ENCODE results near the gene HIVEP3.

HIVEP3 gene

DNA sequence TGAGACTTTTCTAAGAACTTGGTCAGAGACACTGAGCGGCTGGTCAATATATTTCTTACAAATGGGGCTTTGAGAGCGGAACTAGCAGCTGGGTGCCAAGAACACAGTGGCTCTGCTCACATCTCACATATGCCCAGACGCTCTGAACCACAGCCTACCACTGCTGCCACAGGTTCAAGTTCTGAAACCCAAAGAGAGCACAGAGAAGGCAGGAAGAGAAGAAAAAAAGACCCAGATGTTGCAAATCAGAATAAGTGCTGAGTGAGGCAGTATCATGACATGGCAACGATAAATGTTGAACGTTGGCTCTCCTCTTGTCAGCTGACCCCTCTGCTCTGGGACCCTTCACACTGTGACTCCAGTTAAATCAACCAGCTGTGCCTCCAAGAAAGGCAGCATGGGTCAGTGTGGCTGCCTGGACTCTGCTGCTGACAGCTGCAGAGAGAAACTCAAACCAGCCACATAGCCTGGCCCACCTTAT is 26.4 kb downstream of the HIVEP3 start:
- no peak for DNase-seq (ENCODE audit: low spot score)

DNA sequence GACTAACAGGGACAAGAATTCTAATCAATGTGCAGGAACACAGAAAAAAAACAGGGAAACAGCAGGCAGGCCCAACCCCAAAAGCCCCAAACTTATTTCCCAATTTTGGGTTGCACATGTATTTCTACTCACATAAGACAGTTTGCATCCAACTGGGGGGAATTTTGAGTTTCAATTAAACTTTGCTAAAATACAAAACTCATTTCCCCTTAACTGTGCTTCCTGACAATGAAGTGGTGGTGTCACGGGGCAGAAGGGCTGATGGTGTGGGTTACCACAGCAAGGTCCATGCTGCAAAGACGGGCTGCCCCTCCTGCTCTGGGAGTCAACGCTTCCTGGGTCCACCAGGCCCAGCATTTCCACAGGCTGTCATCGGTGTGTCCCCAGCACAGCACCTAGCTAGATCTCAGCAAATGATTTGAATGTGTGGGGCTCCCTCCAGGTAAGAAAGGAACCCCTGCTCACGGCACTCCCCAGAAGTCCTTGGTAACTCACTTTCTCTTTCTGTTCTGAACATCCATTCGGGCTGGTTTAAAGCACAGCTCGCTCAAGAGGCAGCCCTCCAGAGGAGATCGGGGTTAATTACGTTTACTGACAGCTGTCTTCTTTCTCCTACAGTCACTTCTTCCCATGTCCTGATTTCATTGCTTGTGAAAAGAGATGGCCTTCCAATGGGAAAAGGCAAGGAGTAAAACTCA is 27.4 kb downstream of the HIVEP3 start:
- DNase-seq (ENCODE audit: low spot score) = no peak

- no peak for DNase-seq (ENCODE audit: low spot score)
Measured at GRCh38 chr1:41890825-41891198, 27.9 kb downstream of the HIVEP3 start.

DNA sequence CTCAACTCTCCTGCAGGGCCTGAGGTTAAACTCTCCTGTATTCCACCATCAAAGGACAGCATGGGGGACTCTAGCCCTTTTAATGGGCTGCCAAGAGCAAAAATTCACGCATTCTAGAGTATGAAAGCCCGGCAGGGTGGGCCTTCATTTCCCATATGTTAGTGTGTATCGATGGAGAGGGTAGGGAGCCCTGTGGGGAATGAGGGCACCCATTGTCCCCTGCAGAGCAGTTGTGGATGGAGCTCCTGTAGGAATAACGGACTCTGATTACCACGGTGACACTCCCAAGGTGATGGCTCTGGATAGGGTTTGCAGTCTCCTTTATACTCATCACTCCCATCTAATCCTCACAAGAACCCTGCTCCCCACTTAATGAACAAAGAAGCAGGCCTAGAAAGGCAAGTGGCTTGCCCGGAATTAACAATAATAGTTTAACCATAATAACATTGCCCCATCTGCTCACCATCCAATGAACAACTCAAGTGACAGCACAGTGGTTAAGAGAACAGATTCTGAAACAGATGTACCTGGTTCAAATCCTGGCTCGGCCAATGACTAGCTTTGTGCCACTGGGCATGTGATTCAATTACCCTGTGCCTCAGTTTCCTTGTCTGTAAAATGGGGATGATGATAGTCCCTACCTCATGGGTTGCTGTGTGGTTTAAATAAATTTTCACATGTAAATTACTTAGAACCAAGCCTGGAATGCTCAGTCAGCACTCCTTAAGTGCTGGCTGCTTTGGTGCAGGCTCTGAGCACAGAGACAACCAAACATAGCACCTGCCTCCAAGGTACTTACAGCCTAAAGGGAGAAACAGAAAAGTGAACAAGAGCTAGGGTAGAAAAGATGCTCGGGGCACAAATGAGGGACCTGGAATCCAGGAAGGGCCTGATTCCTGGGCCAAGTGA is 29.0 kb downstream of the HIVEP3 start:
- DNase-seq (ENCODE audit: low spot score) = no peak

DNA sequence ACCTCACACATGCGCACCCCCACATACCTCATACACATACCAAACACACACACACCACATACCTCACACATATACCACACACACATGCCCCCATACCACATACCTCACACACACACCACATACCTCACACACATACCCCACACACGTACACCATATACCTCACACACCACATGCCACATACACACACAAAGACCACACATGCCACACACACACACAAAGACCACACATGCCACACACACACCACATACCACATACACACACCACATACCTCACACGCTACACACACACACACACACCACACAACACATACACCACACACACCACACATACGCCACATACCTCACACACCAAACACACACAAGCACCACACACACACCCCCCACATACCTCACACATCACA is 30.0 kb downstream of the HIVEP3 start:
- no peak for DNase-seq (ENCODE audit: low spot score)

DNA sequence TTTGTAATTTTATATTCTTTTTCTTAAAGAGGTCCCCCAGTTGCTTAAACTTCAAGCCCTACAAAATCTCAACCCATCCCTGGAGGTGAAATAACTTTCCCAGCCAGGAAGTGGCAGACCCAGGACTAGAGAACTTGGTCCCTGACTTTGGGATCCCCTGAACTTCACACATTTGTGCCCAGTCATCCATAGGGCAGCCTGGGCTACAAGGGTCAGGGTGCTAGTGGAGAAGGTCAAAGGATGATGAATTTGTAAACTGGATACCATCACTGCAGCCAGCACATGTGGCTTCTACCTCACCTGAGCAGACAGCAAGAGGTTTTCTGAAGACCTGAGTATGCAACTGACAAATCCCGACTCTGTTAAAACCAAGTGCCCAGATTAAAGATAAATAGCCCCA is 31.4 kb downstream of the HIVEP3 start:
- DNase-seq (ENCODE audit: low spot score) = no peak

GRCh38 chr1:41884256-41885230 is 34.2 kb downstream of the HIVEP3 start:
- DNase-seq (ENCODE audit: low spot score) = no peak

GRCh38 chr1:41883507-41883906 is 35.2 kb downstream of the HIVEP3 start:
- DNase-seq (ENCODE audit: low spot score) = no peak

- no peak for DNase-seq (ENCODE audit: low spot score)
Measured at GRCh38 chr1:41882486-41882885, 36.2 kb downstream of the HIVEP3 start.

GRCh38 chr1:41882068-41882477 is 36.6 kb downstream of the HIVEP3 start:
- no peak for DNase-seq (ENCODE audit: low spot score)

GRCh38 chr1:41880950-41881885 is 37.5 kb downstream of the HIVEP3 start:
- no peak for DNase-seq (ENCODE audit: low spot score)

DNA sequence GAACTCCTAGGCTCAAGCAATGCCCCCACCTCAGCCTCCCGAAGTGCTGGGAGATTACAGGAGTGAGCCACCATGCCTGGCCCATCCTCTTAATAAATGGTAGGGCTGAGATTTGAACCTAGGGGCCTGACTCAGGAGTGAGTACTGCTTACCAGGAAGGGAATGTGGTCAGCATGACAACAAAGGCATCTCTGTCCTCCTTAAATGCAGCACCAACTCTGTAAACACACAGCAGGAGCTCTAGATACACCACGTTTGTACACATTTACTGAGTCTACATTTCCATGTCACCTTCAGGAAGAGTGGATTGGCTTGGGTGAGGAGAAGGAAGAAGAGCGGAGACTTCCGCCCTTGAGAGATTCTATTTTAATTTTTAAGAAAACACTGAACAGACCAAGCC is 38.5 kb downstream of the HIVEP3 start:
- DNase-seq (ENCODE audit: low spot score) = no peak

DNA sequence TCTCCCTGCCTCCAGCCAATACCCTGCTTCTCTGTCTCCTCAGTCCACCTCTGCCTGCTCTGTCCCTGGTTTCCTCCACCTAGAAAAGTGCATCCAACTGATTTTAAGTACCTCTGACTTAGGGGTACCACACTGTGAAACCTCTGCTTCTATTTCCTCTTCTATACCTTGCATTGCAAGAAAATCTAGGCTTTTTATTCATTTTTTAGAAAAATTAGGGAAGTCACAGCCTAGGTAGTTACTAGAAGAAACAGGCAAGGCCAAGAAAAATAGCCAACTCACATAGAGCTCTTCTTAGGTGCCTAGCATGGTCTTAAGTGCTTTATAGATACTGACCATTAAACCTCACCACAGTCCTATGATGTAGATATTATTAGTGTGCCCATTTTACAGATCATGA is 39.1 kb downstream of the HIVEP3 start:
- DNase-seq (ENCODE audit: low spot score) = no peak

DNA sequence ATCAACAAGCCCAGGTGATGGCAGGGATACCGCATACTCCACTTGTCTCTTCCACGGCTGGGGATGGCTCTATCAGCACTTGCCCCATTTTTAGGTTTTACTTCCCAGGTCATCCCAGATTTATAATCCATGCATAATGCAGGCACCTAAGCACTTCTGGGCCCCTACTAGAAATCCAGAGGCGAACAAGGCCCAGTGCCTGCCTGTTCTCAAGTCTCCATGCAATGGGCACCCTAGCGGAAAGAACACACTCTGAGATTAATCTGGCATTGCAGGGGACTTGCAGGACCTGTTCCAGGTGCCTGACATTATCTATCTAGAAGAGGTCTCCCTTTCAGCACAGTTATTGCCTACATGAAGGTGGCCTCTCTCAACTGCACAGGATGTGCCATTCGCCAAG is 39.8 kb downstream of the HIVEP3 start:
- no peak for DNase-seq (ENCODE audit: low spot score)

- DNase-seq (ENCODE audit: low spot score) = no peak
Measured at GRCh38 chr1:41878495-41878894, 40.2 kb downstream of the HIVEP3 start.

GRCh38 chr1:41876576-41877445 is 41.9 kb downstream of the HIVEP3 start:
- no peak for DNase-seq (ENCODE audit: low spot score)

- no peak for DNase-seq (ENCODE audit: low spot score)
Measured at GRCh38 chr1:41875487-41875886, 43.2 kb downstream of the HIVEP3 start.

GRCh38 chr1:41874903-41875411 is 43.8 kb downstream of the HIVEP3 start:
- no peak for DNase-seq (ENCODE audit: low spot score)

- DNase-seq (ENCODE audit: low spot score) = no peak
Measured at GRCh38 chr1:41874151-41874719, 44.5 kb downstream of the HIVEP3 start.
